ENCODE measurements around the gene BAIAP2L2.

GRCh38 chr22:38132136-38132535 lies 21.7 kb upstream of the BAIAP2L2 start:
- TF ChIP-seq CTCF (conservative IDR thresholded peaks at IDR 0.05 in 1 of 2, IDR thresholded peaks at IDR 0.05 in 1 of 2; ENCODE audit: low read depth in 1 of 2, low read length in 2 of 2) = no peak
- no peak for TF ChIP-seq EZH2 (IDR thresholded peaks at IDR 0.05; ENCODE audit: low read length, missing control alignments)

Data from fibroblast of lung (primary cell).